DMS53 (cell line): ENCODE data around the gene BTBD2.
A peak's percentile ranks its signal among the peaks of the same experiment; 100 is the strongest.

Experiments
- DNase-seq: peaks from one replicate; lab custom pipeline; 2025; lab: John Stamatoyannopoulos, UW

Gene BTBD2

GRCh38 chr19:1941146-1942077, 74.1 kb downstream of the BTBD2 start, which contains the start of gene CSNK1G2:
Gene CSNK1G2 (plus strand): TSS chr19:1941172. CDS start chr19:1969773, 28,601 bp downstream.
- no peak for DNase-seq

- DNase-seq = no peak
Measured at GRCh38 chr19:1938071-1938470, 77.4 kb downstream of the BTBD2 start.

DNA sequence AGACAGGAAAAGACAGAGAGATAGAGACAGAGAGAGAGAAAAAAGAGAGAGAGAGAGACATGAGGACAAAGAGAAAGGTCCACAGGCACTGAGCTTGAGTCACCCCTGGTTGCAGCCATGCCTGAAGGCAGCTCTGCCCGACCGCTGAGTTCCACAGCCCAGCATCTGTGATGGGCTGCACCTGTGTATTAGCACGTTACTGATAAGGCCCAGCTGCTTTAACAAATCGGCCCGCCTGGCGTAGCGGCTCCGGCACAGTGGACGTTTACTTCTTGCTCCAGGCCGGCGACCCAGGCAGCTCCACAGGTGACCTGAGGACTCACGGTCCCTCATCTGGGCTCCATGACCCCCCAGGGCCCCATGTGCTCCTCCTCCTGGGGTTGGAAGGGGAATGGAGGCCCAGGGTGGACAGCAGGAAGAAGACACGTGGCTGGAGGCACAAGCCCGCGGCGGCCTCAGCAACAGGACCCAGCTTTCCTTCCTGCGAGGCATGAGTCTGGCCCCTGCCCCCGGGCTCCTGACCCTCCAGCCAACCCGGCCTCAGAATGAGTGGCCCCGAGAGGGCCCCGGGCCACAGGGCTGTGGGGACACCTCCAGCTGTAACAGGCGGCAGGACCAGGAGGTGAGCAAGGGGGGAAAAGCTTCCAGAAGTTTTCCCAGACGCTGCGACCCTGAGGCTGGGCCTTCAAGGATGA, 78.5 kb downstream of the BTBD2 start:
- DNase-seq = no peak

- no peak for DNase-seq
Measured at GRCh38 chr19:1936430-1936829, 79.1 kb downstream of the BTBD2 start.

- DNase-seq = peak; percentile 69
Measured at GRCh38 chr19:1935484-1936208, 79.9 kb downstream of the BTBD2 start.
